DMS114 treated with DMSO at 0.1 percent for 48 hours (cell line): ENCODE results near the gene EXO1.
"Not testable (repeated sequence)": the region's sequence is repeated elsewhere in the genome, so short reads cannot be mapped to it uniquely, and the experiment has no call there.

Source experiments
- DNase-seq: peaks from one replicate; lab custom pipeline; 2025; ENCODE audit not compliant: unreplicated experiment; lab: John Stamatoyannopoulos, UW

EXO1 gene

DNA sequence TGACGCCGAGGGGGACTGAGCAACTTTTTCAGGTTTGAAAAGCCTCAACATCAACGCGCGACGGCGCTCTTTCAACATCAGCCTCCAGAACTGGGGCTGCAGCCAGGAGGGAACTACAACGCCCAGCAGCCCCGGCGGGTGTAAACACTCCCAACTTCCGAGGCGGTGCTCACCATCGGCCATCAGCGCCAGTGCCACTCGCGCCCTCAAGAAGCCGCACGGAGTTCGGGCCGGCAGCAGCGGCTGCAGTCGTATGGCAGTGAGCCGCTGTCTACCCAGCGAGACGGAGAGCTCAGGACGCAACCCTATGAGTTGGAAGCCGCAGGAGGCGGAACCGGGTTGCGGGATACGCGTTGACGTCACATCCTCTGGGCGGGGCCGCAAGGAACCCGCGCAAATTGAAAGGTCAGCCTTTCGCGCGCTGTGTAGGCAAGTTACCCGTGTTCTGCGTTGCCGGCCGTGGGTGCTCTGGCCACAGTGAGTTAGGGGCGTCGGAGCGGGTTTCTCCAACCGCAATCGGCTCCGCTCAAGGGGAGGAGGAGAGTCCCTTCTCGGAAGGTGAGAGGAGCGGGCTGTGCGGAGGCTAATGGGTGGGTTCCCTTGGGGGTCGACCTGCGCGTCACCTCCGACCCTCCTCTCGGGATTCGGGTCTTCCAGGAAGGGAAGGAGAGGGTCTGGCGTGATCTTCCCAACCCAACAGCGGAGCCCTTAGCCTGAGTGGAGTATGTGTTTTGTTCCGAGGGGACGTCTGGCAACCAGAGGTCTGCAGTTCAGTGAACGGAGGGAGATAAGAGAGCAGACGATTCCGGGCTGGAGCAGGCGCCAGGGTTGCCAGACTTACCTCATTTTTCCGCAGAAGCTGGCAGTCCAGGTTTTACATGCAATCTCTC is at the start of gene EXO1:
Gene EXO1, plus strand, starts transcription at position 409 of the 890 bp plus-strand sequence. CDS start 2,222 bp downstream, outside the sequence.
- DNase-seq: peak; percentile 91

GRCh38 chr1:241799416-241799815 is 48.6 kb upstream of the EXO1 start:
- DNase-seq: no peak

DNA sequence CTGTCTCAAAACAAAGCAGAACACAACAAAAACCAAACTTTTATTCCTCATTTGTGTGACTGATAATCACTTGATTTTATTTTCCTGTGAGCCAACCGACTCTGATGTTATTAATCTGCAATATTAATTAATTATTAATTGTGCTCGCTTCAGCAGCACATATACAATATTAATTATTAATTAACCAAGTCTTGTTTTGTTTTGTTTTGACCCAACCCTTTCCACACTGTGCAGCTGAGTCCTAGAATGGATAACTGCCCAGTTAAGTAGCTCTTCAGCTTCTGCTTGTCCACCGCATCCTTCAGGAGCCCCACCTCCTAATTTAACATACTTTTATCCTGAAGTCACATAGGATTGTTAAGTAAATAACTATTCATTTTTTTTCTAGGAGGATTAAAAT is 47.4 kb upstream of the EXO1 start:
- no peak for DNase-seq

GRCh38 chr1:241802863-241803262 is 45.1 kb upstream of the EXO1 start:
- DNase-seq: no peak

GRCh38 chr1:241804706-241805105 is 43.3 kb upstream of the EXO1 start:
- not testable (repeated sequence) for DNase-seq

DNA sequence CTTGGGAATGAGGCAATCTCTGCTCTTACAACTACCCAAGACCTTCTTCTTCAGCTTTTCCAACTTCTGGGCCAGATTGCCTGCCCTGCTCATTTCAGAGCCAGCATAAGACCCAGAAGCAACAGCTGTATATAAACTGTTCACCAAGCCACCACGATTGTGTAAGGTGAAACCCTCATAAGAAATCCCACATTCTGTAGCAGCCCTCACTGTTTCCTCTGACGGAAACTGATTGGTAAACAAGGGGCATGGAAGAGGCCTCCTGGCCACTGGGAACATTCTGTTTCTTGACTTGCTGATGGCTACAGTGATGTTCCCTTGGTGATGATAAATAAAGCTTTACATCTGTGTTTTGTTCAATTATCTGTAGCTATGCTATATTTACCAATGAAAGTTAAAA is 39.7 kb upstream of the EXO1 start:
- DNase-seq: no peak

DNA sequence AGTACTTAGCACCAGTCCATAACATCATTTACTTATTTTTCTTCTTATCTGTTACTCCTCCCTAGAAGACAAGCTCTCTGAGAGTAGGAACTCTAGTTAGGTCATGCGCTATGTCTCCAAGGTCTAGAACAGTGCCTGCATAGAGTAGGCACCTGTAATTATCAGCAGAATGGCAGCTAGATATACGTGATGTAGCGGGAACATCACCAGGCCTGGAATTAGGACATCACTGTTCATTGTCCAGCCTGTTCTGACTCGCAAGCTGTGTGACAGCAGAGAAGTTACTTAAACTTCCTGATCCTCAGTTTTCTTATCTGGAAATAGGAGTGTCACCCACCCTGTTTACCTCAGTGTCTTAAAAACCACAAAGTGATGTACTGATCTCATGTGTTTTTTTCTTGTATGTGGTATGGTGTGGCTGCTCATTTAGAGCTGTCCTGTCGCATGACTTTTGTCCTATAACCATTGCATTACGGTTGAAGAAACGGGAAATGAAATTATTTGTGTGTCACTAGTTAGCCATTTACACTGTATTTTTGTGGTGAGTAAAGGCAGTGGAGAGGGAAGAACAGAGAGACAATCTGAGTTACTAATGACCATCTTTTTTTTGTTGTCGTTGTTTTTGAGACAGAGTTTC is 37.1 kb upstream of the EXO1 start:
- DNase-seq: no peak

DNA sequence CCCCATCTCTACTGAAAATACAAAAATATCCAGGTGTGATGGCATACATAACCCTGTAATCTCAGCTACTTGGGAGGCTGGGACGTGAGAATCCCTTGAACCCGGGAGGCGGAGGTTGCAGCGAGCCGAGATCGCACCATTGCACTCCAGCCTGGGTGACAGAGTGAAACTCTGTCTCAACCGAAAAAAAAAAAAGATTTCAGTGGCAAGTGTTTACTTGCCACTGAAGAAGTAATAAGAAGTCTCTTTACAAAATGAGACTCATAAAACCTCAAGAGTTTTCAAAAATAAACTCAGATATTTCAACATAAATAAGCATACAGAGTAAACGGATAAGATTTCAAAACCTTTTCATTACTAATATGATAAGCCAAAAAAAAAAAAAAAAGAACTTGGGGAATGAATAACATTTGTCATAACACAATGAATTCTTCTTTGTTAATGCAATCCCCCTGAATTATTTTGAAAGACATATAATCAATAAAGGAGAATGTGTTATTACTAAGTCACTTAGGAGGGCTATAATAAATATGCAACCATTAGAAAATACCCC is 34.2 kb upstream of the EXO1 start:
- DNase-seq: no peak

DNA sequence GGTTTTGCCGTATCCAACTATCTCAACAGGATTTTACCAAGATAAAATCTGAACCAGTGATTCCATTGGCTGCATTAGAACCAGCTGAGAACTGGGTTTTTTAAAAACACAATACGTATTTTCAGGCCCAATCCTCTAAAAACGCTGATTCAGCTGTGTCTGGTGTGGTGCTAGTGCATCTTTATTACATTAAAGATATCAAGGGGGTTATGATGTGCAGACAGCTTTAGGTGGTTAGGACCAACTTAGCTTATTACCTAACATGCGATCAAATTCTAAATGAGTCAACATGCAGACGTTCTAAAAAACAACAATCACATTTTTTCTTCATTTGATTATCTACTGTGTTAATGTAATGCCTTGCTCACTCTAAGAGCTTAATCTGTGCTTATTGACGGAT is 32.0 kb upstream of the EXO1 start:
- no peak for DNase-seq

DNA sequence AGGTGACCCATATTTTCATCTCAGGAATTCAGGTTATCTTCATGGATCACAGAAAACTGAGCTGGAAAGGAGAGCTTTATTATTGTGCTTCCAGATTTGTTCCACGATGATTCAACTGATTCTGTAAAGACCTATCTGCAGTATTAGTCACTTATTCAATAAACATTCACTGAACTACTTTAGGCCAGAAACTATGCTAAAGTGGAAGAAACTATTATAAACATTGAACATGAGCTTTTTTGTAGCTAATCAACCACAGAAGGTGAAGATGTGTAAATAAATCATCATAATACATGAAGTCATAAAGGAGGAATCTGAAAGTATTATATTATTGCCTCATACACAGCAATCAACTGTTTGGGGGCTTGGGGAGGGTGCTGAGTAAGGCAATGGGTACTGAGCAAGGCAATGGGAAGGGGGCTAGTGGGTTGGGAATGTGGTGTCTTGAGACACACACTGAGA is 30.6 kb upstream of the EXO1 start:
- DNase-seq: no peak

DNA sequence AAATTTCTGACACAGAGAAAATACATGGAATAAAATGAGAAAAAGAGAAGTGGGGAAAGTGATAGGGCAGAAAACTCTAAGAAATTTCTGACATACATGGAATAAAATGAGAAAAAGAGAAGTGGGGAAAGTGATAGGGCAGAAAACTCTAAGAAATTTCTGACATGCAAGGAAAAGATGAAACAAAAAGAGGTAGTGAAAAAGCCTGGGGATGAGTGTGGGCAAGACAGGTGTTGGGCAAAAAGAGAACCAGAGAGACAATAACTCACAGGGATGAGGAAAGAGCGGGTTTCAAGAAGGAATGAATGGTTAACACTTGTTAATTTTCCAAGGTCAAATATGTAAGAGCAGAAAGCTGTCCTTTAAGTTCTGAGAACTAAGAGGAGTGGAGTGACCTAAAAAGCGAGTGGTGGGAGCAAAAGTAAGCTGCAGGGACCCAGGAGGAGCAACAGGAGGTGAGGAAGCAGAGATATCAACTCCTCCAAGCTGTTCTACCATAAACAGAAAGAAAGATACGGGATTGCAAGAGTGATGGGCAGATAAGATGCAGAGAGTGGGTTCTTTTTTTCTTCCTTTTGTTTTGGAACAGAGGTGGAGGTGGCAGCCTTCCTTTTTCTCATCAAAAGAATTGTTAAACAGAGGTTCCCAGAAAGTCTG is 29.9 kb upstream of the EXO1 start:
- DNase-seq: no peak

GRCh38 chr1:241819340-241819866 is 28.6 kb upstream of the EXO1 start:
- no peak for DNase-seq

- DNase-seq: no peak
Measured at GRCh38 chr1:241821363-241821762, 26.6 kb upstream of the EXO1 start.

- no peak for DNase-seq
Measured at GRCh38 chr1:241822846-241823245, 25.2 kb upstream of the EXO1 start.

DNA sequence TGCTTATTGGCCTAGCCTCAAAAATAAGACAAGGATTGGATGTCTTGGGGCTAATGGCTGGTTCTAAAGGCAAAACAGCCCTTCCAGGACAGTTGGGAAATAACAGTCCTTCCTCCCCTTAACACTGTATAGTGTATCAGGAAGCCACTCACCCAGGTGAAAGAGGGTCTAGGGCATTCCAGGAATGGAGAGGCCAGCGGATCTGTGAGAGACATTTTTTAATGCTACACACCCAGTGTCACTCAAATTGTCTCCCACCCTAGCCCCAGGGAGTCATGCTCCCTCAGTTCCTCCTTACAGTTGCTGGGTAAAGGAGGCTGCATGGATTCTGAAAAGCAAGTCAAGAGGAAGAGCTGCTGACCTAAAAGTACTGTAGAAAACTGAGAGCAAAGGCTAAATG is 24.1 kb upstream of the EXO1 start:
- no peak for DNase-seq

- DNase-seq: no peak
Measured at GRCh38 chr1:241825581-241825980, 22.4 kb upstream of the EXO1 start.

DNA sequence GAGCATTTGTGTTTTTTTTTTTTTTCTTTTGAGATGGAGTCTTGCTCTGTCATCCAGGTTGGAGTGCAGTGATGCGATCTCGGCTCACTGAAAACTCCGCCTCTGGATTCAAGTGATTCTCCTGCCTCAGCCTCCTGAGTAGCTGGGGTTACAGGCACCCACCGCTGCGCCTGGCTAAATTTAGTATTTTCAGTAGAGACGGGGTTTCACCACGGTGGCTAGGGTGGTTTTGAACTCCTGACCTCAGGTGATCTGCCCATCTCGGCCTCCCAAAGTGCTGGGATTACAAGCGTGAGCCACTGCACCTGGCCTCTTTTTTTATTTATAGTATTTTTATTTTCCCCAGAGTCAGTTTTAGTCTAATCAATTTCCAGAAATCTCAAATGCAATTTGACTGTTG is 21.4 kb upstream of the EXO1 start:
- DNase-seq: not testable (repeated sequence)

- DNase-seq: no peak
Measured at GRCh38 chr1:241827264-241827663, 20.7 kb upstream of the EXO1 start.

DNA sequence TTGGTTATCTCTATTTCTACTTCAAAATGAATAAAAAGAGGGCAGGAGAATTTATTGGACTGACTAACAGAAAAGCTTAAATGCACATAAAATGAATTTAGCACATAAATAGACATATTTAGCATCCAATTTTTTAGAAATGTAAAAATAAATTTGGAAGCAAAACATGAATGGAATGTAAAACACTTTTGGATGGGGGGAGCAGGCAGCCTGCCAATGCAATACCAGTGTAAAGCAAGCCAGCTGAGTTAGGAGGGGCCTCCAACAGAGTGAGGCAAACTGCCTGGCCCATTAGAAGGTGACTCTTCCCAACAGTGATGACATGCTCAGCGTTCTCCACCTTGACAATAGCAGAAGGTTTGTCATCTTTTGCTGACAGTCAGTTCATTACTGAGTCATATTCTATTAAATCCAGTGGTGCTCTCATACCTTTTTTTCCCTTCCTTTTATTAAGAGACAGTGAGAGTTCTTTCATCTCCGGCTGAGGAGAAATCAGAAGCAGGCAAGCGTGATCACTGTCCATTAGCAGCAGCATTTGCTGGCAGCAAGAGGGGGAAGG is 19.5 kb upstream of the EXO1 start:
- DNase-seq: no peak

DNA sequence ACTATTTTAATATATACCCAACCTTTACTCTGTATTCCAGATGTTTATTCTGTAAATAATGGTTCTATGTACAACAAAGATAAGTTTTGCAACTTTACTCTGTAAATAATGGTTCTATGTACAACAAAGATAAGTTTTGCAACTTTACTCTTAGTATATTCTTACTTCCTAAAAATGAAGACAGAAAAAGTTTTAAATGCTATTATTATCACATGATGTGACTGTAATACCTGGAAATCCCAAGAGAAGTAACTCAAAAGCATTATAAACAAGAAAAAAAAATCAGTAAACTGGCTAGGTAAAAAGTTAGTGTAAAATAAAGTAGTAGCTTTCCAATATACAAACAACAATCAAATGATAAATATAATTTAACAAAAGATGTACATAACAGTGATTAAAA is 18.5 kb upstream of the EXO1 start:
- no peak for DNase-seq
